A673 (cell line): ENCODE measurements around the gene RGS17.

ENCODE experiments used
- EZH2 ChIP-seq: fragments of 200-600 bp; sonication (generic); IDR thresholded peaks from 2 replicates; pipeline ENCODE4 v1.6.1; 2017; ENCODE audit warnings: borderline replicate concordance, low read depth, mild to moderate bottlenecking, mixed read lengths, antibody characterized with exemption, low read length; ENCODE audit not compliant: poor library complexity, severe bottlenecking
- TF ChIP-seq, protein P1 (sequence below): fragments of 300-800, 200-600 bp; sonication (generic); conservative IDR thresholded peaks from 2 replicates; pipeline ENCODE4 v1.5.1; 2017; ENCODE audit warnings: low read depth, mild to moderate bottlenecking, antibody characterized with exemption, low read length, moderate library complexity, mixed read lengths

DNA sequence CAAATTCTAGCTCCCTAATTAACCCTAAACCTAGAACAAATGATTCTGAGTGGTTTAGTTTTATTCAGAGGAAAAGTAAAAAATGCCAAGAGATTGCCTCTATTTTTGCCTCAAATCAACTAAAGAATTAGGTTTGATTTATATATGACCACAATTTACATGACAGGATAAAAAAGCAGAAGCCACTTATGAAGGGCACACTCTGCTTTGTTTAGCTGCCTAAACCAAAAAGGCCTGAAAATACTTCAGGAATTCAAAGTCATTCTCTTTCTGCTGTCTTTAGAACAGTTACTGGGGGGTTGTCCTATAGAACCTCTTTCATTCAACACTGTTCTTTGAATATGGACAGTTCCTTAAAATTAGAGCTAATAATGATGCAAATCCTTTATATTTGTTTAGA, 153.5 kb downstream of the RGS17 start:
- TF ChIP-seq, protein P1, sequence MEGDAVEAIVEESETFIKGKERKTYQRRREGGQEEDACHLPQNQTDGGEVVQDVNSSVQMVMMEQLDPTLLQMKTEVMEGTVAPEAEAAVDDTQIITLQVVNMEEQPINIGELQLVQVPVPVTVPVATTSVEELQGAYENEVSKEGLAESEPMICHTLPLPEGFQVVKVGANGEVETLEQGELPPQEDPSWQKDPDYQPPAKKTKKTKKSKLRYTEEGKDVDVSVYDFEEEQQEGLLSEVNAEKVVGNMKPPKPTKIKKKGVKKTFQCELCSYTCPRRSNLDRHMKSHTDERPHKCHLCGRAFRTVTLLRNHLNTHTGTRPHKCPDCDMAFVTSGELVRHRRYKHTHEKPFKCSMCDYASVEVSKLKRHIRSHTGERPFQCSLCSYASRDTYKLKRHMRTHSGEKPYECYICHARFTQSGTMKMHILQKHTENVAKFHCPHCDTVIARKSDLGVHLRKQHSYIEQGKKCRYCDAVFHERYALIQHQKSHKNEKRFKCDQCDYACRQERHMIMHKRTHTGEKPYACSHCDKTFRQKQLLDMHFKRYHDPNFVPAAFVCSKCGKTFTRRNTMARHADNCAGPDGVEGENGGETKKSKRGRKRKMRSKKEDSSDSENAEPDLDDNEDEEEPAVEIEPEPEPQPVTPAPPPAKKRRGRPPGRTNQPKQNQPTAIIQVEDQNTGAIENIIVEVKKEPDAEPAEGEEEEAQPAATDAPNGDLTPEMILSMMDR = no peak
- no peak for TF ChIP-seq EZH2
